Upper lobe of right lung (tissue), 1 donor: ENCODE data around the gene NUDT3. TPM values are rescaled to one million over a fixed set of nuclear protein-coding genes. Genes with fewer than 3 reads are reported as not detected.
A peak's percentile ranks its signal among the peaks of the same experiment; 100 is the strongest.
"Not testable (repeated sequence)": the region's sequence is repeated elsewhere in the genome, so short reads cannot be mapped to it uniquely, and the experiment has no call there.

Source experiments
- ATAC-seq: fragments of 200-7000 bp; cut with Tn5 transposase; one replicate; pipeline ENCODE4 v1.9.1; 2020; ENCODE audit warnings: mild to moderate bottlenecking, moderate library complexity
- DNase-seq: peaks from one replicate; pipeline ENCODE4 v3.0.0-alpha.2; 2020
- H3K27ac ChIP-seq: fragments of 200-600 bp; one replicate; pipeline ENCODE4 v1.8.0; 2022
- H3K27me3 ChIP-seq: fragments of 200-600 bp; one replicate; pipeline ENCODE4 v1.8.0; 2022; ENCODE audit warnings: mild to moderate bottlenecking
- H3K36me3 ChIP-seq: fragments of 200-600 bp; one replicate; pipeline ENCODE4 v1.8.0; 2022
- H3K4me1 ChIP-seq: fragments of 200-600 bp; one replicate; pipeline ENCODE4 v1.8.0; 2022
- H3K4me3 ChIP-seq: fragments of 200-600 bp; one replicate; pipeline ENCODE4 v1.8.0; 2022; ENCODE audit warnings: mild to moderate bottlenecking
- H3K9me3 ChIP-seq: fragments of 200-600 bp; one replicate; pipeline ENCODE4 v1.8.0; 2022
- intact Hi-C: fragments of 100-400 bp; cut with DNase I; formaldehyde crosslinking; loops from one replicate; pipeline ENCODE4 v1.11.0; 2022
- total RNA-seq: library from RNA; stranded (reverse); fragmentation: NEBNext Ultra II Directional; extraction: Animal tissue kit (Norgen Biotek cat#: 25700); gene quantifications from one replicate; pipeline ENCODE4 v1.2.1, GENCODE V29; 2021
- TF ChIP-seq, protein P1 (sequence below): fragments of 200-600 bp; IDR thresholded peaks from one replicate; pipeline ENCODE4 v1.8.0; 2022; ENCODE audit warnings: antibody characterized with exemption
- donor health status: DM: no; HTN: yes; CAD: no; lungs with severe emphysema.

NUDT3 gene
- total RNA-seq, 1 donor from 2014 or later: 29.1 TPM

- H3K4me3 ChIP-seq: no peak overlapping the region
- no peak overlapping the region for H3K27ac ChIP-seq
- DNase-seq (no peak), ATAC-seq (no peak)
- TF ChIP-seq, protein P1, sequence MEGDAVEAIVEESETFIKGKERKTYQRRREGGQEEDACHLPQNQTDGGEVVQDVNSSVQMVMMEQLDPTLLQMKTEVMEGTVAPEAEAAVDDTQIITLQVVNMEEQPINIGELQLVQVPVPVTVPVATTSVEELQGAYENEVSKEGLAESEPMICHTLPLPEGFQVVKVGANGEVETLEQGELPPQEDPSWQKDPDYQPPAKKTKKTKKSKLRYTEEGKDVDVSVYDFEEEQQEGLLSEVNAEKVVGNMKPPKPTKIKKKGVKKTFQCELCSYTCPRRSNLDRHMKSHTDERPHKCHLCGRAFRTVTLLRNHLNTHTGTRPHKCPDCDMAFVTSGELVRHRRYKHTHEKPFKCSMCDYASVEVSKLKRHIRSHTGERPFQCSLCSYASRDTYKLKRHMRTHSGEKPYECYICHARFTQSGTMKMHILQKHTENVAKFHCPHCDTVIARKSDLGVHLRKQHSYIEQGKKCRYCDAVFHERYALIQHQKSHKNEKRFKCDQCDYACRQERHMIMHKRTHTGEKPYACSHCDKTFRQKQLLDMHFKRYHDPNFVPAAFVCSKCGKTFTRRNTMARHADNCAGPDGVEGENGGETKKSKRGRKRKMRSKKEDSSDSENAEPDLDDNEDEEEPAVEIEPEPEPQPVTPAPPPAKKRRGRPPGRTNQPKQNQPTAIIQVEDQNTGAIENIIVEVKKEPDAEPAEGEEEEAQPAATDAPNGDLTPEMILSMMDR: no peak
- intact Hi-C loops: no loop called here
- H3K27me3 ChIP-seq: no peaks in the 10 kb centered on the region
- H3K36me3 ChIP-seq: peaks cover 4% of the 10 kb centered on the region
- peaks cover 4% of the 10 kb centered on the region for H3K4me1 ChIP-seq
- H3K9me3 ChIP-seq: no peaks in the 10 kb centered on the region
Observed at GRCh38 chr6:34275128-34275804, 117.2 kb downstream of the NUDT3 start.

- H3K4me1 ChIP-seq: peaks cover 4% of the 10 kb centered on the region
- intact Hi-C loops: no loop called here
- no peak for DNase-seq
- TF ChIP-seq, protein P1: no peak
- H3K9me3 ChIP-seq: no peaks in the 10 kb centered on the region
- no peak for ATAC-seq
- H3K27me3 ChIP-seq: no peaks in the 10 kb centered on the region
- H3K36me3 ChIP-seq: no peaks in the 10 kb centered on the region
- H3K27ac ChIP-seq: no peak overlapping the region
- no peak overlapping the region for H3K4me3 ChIP-seq
Observed at GRCh38 chr6:34274129-34274528, 118.3 kb downstream of the NUDT3 start.

DNA sequence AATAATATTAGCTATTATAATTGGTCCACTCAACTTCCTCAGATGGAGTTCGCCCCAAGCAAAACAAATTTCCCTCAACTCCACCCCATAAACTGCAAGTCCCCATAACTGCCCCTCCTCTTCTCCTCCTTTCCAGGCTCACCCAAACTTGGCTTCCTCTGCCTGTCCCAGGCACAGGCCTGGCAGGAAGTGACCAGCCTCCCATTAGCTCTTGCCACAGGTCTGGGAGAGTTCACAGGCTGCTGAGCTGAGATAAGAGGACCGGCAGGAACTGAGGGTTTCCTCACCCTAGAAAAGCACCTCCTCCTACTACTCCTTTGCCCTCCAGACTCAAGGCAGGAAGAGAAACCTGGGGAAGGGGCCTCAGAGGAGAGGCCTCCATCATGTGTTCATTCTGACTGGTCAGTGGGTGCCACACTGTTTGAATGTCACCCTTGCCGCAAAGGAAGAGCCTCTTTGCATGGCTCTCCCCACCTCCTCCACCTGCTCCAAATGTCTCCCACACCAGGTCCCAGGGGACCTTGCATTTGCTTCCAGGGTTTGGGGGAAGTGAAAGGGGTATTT lies 119.1 kb downstream of the NUDT3 start:
- Histone ChIP-seq H3K27ac (peak overlapping the region; percentile 36), H3K4me1 (peaks cover 4% of the 10 kb centered on the region), H3K9me3 (no peaks in the 10 kb centered on the region), H3K27me3 (no peaks in the 10 kb centered on the region), H3K36me3 (no peaks in the 10 kb centered on the region), H3K4me3 (no peak overlapping the region)
- intact Hi-C loops: no loop called here
- DNase-seq: no peak
- peak; percentile 89 for ATAC-seq
- TF ChIP-seq, protein P1: no peak

DNA sequence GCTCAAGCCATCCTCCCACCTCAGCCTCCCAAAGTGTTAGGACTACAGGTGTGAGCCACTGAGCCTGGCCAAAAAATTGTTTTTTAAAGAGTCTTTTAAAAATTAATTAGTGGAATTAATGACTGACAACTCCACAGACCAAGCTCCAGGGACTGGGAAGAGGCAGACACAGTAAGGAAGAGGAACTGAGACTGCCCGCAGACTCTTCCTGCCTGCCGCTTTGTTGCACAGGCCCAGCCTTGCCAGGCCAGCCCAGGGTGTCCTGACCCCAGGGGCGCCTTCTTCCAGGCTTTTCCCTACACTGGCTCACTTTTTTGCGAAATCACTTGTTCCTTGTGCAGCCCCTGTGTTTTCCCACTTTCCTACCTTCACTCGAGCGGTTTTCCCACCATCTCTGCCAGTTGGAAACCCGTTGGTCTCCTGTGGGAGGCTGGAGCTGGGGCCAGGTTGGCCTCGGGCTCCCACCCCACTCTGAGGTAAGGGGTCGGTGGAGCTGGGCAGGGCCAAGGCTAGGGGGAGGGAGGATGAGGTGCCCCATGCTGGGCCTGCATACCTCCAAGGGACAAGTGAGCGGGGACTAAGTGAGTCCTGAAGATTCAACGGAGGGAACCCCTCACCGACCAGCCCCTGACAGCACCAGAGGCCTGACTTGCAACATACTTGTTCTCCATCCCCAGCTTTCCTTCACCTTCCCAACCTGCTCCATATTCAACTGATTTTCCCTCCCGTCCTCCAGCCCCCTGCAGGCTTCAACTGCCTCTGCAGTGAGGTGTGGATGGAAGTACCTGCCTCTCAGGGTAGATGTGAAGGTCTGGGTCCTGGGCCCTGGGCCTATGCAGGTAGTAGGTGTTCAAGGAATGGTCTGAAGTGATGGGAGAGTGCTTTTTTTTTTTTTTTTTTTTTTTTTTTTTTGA lies 120.2 kb downstream of the NUDT3 start:
- no peak overlapping the region for H3K4me3 ChIP-seq
- H3K27me3 ChIP-seq: no peaks in the 10 kb centered on the region
- no peaks in the 10 kb centered on the region for H3K36me3 ChIP-seq
- peaks cover 4% of the 10 kb centered on the region for H3K4me1 ChIP-seq
- TF ChIP-seq, protein P1: peak; percentile 6
- intact Hi-C loops: no loop called here
- DNase-seq (peak; percentile 69), ATAC-seq (peak; percentile 84)
- no peaks in the 10 kb centered on the region for H3K9me3 ChIP-seq
- peak overlapping the region; percentile 24 for H3K27ac ChIP-seq

DNA sequence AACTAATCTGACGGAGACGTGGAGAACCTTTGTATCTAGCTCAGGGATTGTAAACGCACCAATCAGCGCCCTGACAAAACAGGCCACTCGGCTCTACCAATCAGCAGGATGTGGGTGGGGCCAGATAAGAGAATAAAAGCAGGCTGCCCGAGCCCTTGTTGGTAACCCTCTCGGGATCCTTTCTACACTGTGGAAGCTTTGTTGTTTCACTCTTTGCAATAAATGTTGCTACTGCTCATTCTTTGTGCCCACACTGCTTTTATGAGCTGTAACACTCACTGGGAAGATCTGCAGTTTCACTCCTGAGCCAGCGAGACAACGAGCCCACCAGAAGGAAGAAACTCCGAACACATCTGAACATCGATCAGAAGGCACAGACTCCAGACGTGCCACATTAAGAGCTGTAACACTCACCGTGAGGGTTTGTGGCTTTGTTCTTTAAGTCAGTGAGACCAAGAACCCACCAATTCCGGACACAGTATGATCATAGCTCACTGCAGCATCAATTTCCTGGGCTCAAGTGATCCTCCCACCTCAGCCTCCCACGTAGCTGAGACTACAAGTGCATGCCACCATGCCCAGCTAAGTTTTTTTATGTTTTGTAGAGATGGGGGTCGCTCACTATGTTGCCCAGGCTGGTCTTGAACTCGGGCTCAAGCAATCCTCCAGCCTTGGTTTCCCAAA lies 122.7 kb downstream of the NUDT3 start:
- H3K4me3 ChIP-seq, intact Hi-C loops, H3K27ac ChIP-seq, DNase-seq, H3K4me1 ChIP-seq, ATAC-seq, H3K36me3 ChIP-seq, H3K9me3 ChIP-seq, H3K27me3 ChIP-seq: not testable (repeated sequence)

- H3K4me1 ChIP-seq, DNase-seq, ATAC-seq, H3K4me3 ChIP-seq, intact Hi-C loops, H3K9me3 ChIP-seq, H3K27ac ChIP-seq, H3K27me3 ChIP-seq, H3K36me3 ChIP-seq: not testable (repeated sequence)
Observed at GRCh38 chr6:34269132-34269531, 123.3 kb downstream of the NUDT3 start.
